SU-DHL-6 (cell line): Measurements from ENCODE around the gene MED27.

Source experiments
- H2AFZ ChIP-seq: fragments of 200-600 bp; sonication (generic); 2 replicates; pipeline ENCODE4 v1.6.1; 2014; ENCODE audit warnings: low read depth, mild to moderate bottlenecking, moderate library complexity, mixed read lengths, antibody characterized with exemption, low read length; ENCODE audit not compliant: severe bottlenecking
- H3F3A ChIP-seq: fragments of 200-600 bp; shearing (Covaris generic); 2 replicates; pipeline ENCODE4 v1.6.0; 2016; ENCODE audit warnings: antibody characterized with exemption, mild to moderate bottlenecking; ENCODE audit not compliant: insufficient read depth
- H3K27ac ChIP-seq: fragments of 200-600 bp; sonication (generic); 2 replicates; pipeline ENCODE4 v1.5.1; 2016; ENCODE audit warnings: low read depth, mild to moderate bottlenecking, low read length, moderate library complexity, mixed read lengths
- H3K27me3 ChIP-seq: fragments of 200-600 bp; sonication (generic), shearing (Covaris generic); 2 replicates; pipeline ENCODE4 v1.6.0; 2014; ENCODE audit warnings: mild to moderate bottlenecking, low read length
- H3K36me3 ChIP-seq: fragments of 200-600 bp; sonication (generic); 2 replicates; pipeline ENCODE4 v1.6.1; 2014; ENCODE audit warnings: mild to moderate bottlenecking, low read length, mixed read lengths
- H3K4me2 ChIP-seq: fragments of 300-600, 200-600 bp; shearing (Covaris generic), sonication (generic); 2 replicates; pipeline ENCODE4 v1.6.0; 2014; ENCODE audit warnings: low read length, low read depth, mild to moderate bottlenecking; ENCODE audit not compliant: poor library complexity, severe bottlenecking
- H3K4me3 ChIP-seq: fragments of 200-600 bp; sonication (generic); 2 replicates; pipeline ENCODE4 v1.5.1; 2014; ENCODE audit warnings: antibody characterized with exemption, low read length, mild to moderate bottlenecking, mixed read lengths; ENCODE audit not compliant: insufficient read depth, poor library complexity, severe bottlenecking
- H3K79me2 ChIP-seq: fragments of 200-600 bp; sonication (generic); 2 replicates; pipeline ENCODE4 v1.6.1; 2014; ENCODE audit warnings: mild to moderate bottlenecking, low read length, moderate library complexity; ENCODE audit not compliant: insufficient read depth
- H3K9ac ChIP-seq: fragments of 200-600 bp; sonication (generic); 2 replicates; pipeline ENCODE4 v1.7.0; 2014; ENCODE audit warnings: mild to moderate bottlenecking, low read length
- H3K9me2 ChIP-seq: fragments of 200-600 bp; sonication (generic); replicated peaks from 2 replicates; pipeline ENCODE4 v1.6.1; 2014; ENCODE audit warnings: low read length; ENCODE audit not compliant: insufficient read depth
- H3K9me3 ChIP-seq: fragments of 200-600 bp; sonication (generic); 2 replicates; pipeline ENCODE4 v1.6.1; 2014; ENCODE audit warnings: low read length, mixed read lengths; ENCODE audit not compliant: insufficient read depth
- H4K20me1 ChIP-seq: fragments of 200-600 bp; sonication (generic); 2 replicates; pipeline ENCODE4 v1.6.1; 2014; ENCODE audit warnings: low read depth, mild to moderate bottlenecking, antibody characterized with exemption, low read length, moderate library complexity, mixed read lengths
- EZH2phosphoT487 ChIP-seq: fragments of 200-600 bp; sonication (generic), shearing (Covaris generic); conservative IDR thresholded peaks from 2 replicates; pipeline ENCODE4 v1.6.1; 2018; ENCODE audit warnings: mild to moderate bottlenecking, antibody characterized with exemption, low read length, moderate library complexity, mixed read lengths
- TF ChIP-seq, protein P1 (sequence below): fragments of 200-600 bp; sonication (generic); IDR thresholded peaks from one replicate; pipeline ENCODE4 v1.5.1; 2017; ENCODE audit warnings: antibody characterized with exemption, mild to moderate bottlenecking, low read length, moderate library complexity; ENCODE audit not compliant: insufficient read depth, poor library complexity, severe bottlenecking

Gene MED27

DNA sequence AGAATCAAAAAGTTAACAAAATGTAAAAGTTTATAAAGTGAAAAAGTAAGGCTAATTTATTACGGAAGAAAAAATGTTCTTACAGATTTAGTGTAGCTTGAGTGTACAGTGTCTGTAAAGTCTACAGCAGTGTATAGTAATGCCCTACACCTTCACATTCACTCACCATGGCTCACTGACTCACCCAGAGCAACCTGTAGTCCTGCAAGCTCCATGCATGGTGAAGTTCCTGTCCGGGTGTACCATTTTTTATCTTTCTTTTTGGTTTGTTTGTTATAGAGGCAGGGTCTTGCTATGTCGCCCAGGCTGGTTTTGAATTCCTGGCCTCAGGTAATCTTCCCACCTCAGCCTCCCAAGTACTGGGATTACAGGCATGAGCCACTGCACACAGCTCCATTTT, 93.6 kb downstream of the MED27 start:
- Histone ChIP-seq H3K36me3 (no peaks in the 10 kb centered on the region), H3K27me3 (no peaks in the 10 kb centered on the region), H3K9me3 (no peaks in the 10 kb centered on the region), H3K79me2 (no peaks in the 10 kb centered on the region), H3K9ac (no peak overlapping the region), H3K9me2 (no peaks in the 10 kb centered on the region), H3K4me2 (no peak overlapping the region), H3F3A (no peaks in the 10 kb centered on the region), H3K27ac (no peak overlapping the region), H3K4me3 (no peak overlapping the region), H2AFZ (no peak overlapping the region), H4K20me1 (peaks cover 7% of the 10 kb centered on the region; the same call in 1 of the 2 replicates)
- TF ChIP-seq, protein P1, sequence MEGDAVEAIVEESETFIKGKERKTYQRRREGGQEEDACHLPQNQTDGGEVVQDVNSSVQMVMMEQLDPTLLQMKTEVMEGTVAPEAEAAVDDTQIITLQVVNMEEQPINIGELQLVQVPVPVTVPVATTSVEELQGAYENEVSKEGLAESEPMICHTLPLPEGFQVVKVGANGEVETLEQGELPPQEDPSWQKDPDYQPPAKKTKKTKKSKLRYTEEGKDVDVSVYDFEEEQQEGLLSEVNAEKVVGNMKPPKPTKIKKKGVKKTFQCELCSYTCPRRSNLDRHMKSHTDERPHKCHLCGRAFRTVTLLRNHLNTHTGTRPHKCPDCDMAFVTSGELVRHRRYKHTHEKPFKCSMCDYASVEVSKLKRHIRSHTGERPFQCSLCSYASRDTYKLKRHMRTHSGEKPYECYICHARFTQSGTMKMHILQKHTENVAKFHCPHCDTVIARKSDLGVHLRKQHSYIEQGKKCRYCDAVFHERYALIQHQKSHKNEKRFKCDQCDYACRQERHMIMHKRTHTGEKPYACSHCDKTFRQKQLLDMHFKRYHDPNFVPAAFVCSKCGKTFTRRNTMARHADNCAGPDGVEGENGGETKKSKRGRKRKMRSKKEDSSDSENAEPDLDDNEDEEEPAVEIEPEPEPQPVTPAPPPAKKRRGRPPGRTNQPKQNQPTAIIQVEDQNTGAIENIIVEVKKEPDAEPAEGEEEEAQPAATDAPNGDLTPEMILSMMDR: no peak
- TF ChIP-seq EZH2phosphoT487: no peak

DNA sequence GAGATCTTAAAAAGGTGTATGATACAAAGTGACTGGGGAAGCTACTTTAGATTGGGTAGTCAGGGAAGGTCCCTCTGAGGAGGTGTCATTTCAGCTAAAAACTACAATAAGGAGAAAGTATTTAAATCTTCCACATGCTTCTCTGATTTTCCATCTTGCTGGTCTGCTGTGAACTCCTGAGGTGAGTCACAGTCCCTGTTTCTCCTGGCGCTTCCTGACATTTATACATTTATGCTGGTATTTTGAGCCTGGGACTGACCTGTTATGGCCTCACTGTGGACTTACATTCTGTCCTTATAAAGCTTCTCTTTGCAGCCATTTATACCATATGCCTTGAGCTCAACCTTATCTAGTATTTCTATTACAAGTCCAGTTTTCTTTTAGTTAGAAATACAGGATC, 95.1 kb downstream of the MED27 start:
- H3K27me3 ChIP-seq: no peaks in the 10 kb centered on the region

DNA sequence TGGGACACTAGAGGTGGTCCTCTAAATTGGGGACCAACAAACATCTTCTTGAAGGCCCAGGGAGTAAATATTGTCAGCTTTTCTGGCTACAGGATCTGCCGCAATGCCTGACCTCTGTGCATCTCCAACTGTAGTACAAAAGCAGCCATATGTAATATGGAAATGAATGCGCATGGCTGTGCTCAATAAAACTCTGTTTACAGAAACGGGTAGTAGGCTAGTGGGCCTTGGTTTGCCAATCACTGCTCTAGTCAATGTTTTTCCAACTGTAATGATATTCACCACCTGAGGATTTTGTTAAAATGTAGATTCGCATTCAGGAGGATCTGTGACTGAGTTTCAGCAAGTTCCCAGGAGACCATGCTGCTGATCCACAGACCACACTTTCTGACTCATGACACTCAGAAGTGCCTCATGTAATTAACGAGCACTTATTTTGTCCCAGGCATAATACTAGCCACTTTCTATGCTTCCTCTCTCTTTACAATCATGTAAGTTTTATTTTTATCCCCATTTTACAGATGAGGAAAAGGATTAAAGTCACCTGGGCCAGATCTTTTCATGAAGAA, 96.9 kb downstream of the MED27 start:
- H3K27ac ChIP-seq: no peak overlapping the region
- peaks cover 7% of the 10 kb centered on the region; the same call in 1 of the 2 replicates for H4K20me1 ChIP-seq
- H3K27me3 ChIP-seq: no peaks in the 10 kb centered on the region
- H3F3A ChIP-seq: no peaks in the 10 kb centered on the region
- H3K36me3 ChIP-seq: no peaks in the 10 kb centered on the region
- no peak overlapping the region for H3K4me3 ChIP-seq
- H2AFZ ChIP-seq: no peak overlapping the region
- H3K79me2 ChIP-seq: no peaks in the 10 kb centered on the region
- H3K9ac ChIP-seq: no peak overlapping the region
- H3K4me2 ChIP-seq: no peak overlapping the region
- TF ChIP-seq EZH2phosphoT487: no peak
- TF ChIP-seq, protein P1: no peak
- H3K9me3 ChIP-seq: no peaks in the 10 kb centered on the region
- no peaks in the 10 kb centered on the region for H3K9me2 ChIP-seq

More for the DNA sequence above, 95.1 kb downstream of the MED27 start:
- Histone ChIP-seq H3K36me3 (no peaks in the 10 kb centered on the region), H3K9me2 (no peaks in the 10 kb centered on the region), H3K4me2 (no peak overlapping the region), H3K4me3 (no peak overlapping the region), H3K79me2 (no peaks in the 10 kb centered on the region), H4K20me1 (peaks cover 7% of the 10 kb centered on the region; the same call in 1 of the 2 replicates), H3K9ac (no peak overlapping the region), H3K9me3 (no peaks in the 10 kb centered on the region), H3K27ac (no peak overlapping the region), H2AFZ (no peak overlapping the region), H3F3A (no peaks in the 10 kb centered on the region)
- TF ChIP-seq EZH2phosphoT487: no peak
- TF ChIP-seq, protein P1: no peak
